HepG2 (cell line): ENCODE results near the gene PTPRH. TPM values are rescaled to one million over a fixed set of nuclear protein-coding genes. Genes with fewer than 3 reads are reported as not detected.
A peak's percentile ranks its signal among the peaks of the same experiment; 100 is the strongest.

ENCODE experiments used
- ATAC-seq: fragments of 200-7000 bp; cut with Tn5 transposase; 3 replicates; pipeline ENCODE4 v1.9.1; 2020; ENCODE audit warnings: mild to moderate bottlenecking, moderate library complexity
- BruUV-seq: library from RNA; stranded (reverse); fragments of 400-500 nt; replicated peaks from 2 replicates; lab custom pipeline; 2021; lab: Mats Ljungman, UMichigan
- CTCF ChIA-PET: fragments of 300-600 bp; formaldehyde crosslinking; extraction: SDS; loops from one replicate; lab custom pipeline; 2021; ENCODE audit warnings: low total read pairs, inconsistent platforms, low intra/inter-chr PET ratio; lab: Yijun Ruan, JAX
- POLR2A ChIA-PET: fragments of 350-600 bp; sonication (Branson Sonifier 250); formaldehyde crosslinking; loops from one replicate; lab custom pipeline; 2020; ENCODE audit warnings: antibody characterized with exemption, inconsistent platforms; lab: Yijun Ruan, JAX
- DNase-seq: peaks from one replicate; pipeline ENCODE4 v3.0.0-alpha.2; 2015; ENCODE audit warnings: low spot score
- FAIRE-seq: peaks from 3 replicates; lab custom pipeline; 2011; peaks lifted over from hg19 to GRCh38; lab: Jason Lieb, UNC
- H2AFZ ChIP-seq: one replicate; pipeline ENCODE4 v1.6.1; 2011; ENCODE audit warnings: low read length, inconsistent platforms
- H3K27ac ChIP-seq: fragments of 300-600 bp; 3 replicates; pipeline ENCODE4 v1.8.0; 2011; ENCODE audit warnings: mixed run types, mild to moderate bottlenecking, mixed read lengths, low read length, inconsistent platforms; ENCODE audit not compliant: insufficient read depth; ENCODE audit errors: extremely low read length
- H3K27me3 ChIP-seq, 2 experiments: fragments of 200-600 bp in 1 of 2; 2 replicates in 1 of 2; 3 replicates in 1 of 2; pipeline versions ENCODE4 v1.6.0 to v1.8.0; 2011; ENCODE audit warnings: low read length in 2 of 2, mild to moderate bottlenecking in 2 of 2, moderate library complexity in 2 of 2, inconsistent platforms in 1 of 2; ENCODE audit not compliant: insufficient read depth in 2 of 2, control insufficient read depth in 1 of 2
- H3K36me3 ChIP-seq, 2 experiments: fragments of 200-600 bp in 1 of 2; replicated peaks in 1 of 2; 2 replicates in 1 of 2; 3 replicates in 1 of 2; pipeline versions ENCODE4 v1.5.1 to v1.8.0; 2011; ENCODE audit warnings: low read length in 2 of 2, inconsistent platforms in 1 of 2; ENCODE audit not compliant: insufficient read depth in 2 of 2, control insufficient read depth in 1 of 2
- H3K4me1 ChIP-seq: 2 replicates; pipeline ENCODE4 v1.5.1; 2012; ENCODE audit warnings: low read length, inconsistent platforms; ENCODE audit not compliant: insufficient read depth
- H3K4me2 ChIP-seq: 2 replicates; pipeline ENCODE4 v1.6.0; 2011; ENCODE audit warnings: low read depth, low read length, inconsistent platforms
- H3K4me3 ChIP-seq, 3 experiments: fragments of 200-600 bp in 1 of 3; sonication (generic), shearing (Covaris generic) in 1 of 3; replicated peaks in 1 of 3; 2 replicates each; pipeline ENCODE4 v1.5.1; 2011 to 2016; ENCODE audit warnings: low read length in 3 of 3, inconsistent platforms in 2 of 3, low read depth in 2 of 3, mild to moderate bottlenecking in 2 of 3, control low read depth in 1 of 3, mixed read lengths in 1 of 3; ENCODE audit not compliant: insufficient read depth in 1 of 3
- H3K79me2 ChIP-seq: one replicate; pipeline ENCODE4 v1.6.1; 2011; ENCODE audit warnings: low read length, inconsistent platforms; ENCODE audit not compliant: insufficient read depth
- H3K9ac ChIP-seq: 2 replicates; pipeline ENCODE4 v1.6.0; 2011; ENCODE audit warnings: mild to moderate bottlenecking, low read depth, low read length, inconsistent platforms; ENCODE audit not compliant: insufficient read depth
- H3K9me3 ChIP-seq: 2 replicates; pipeline ENCODE4 v1.5.1; 2012; ENCODE audit warnings: mild to moderate bottlenecking, low read length
- H4K20me1 ChIP-seq: 2 replicates; pipeline ENCODE4 v1.6.0; 2011; ENCODE audit warnings: inconsistent platforms, mild to moderate bottlenecking, low read length, moderate library complexity; ENCODE audit not compliant: insufficient read depth
- ARNT2 ChIP-seq: sonication (generic); formaldehyde crosslinking; IDR thresholded peaks from 2 replicates; pipeline ENCODE4 v1.8.0; 2022; ENCODE audit warnings: mild to moderate bottlenecking, low read depth, missing genetic modification reagents, moderate library complexity
- BRF2 ChIP-seq: sonication (generic); formaldehyde crosslinking; IDR thresholded peaks from 2 replicates; pipeline ENCODE4 v1.8.1; 2022; ENCODE audit warnings: mild to moderate bottlenecking, missing genetic modification reagents
- ISL2 ChIP-seq: sonication (generic); formaldehyde crosslinking; IDR thresholded peaks from 2 replicates; pipeline ENCODE4 v1.5.0; 2020; ENCODE audit warnings: missing genetic modification reagents
- NBN ChIP-seq: fragments of 450-650 bp; conservative IDR thresholded peaks from 2 replicates; pipeline ENCODE4 v1.6.1; 2017
- RBM22 ChIP-seq: fragments of 200-400 bp; formaldehyde crosslinking; optimal IDR thresholded peaks from 2 replicates; pipeline ENCODE3; 2017; ENCODE audit warnings: mild to moderate bottlenecking, low read length, moderate library complexity
- RNF2 ChIP-seq: fragments of 450-650 bp; conservative IDR thresholded peaks from 2 replicates; pipeline ENCODE4 v1.6.1; 2016; ENCODE audit warnings: low read depth
- SKI ChIP-seq: fragments of 450-650 bp; IDR thresholded peaks from one replicate; pipeline ENCODE4 v1.6.1; 2018; ENCODE audit warnings: mild to moderate bottlenecking; ENCODE audit not compliant: partially characterized antibody
- SRSF1 ChIP-seq: fragments of 200-400 bp; formaldehyde crosslinking; optimal IDR thresholded peaks from 2 replicates; pipeline ENCODE3; 2017; ENCODE audit warnings: mild to moderate bottlenecking, low read depth, low read length, moderate library complexity
- TIGD3 ChIP-seq: sonication (generic); formaldehyde crosslinking; IDR thresholded peaks from 2 replicates; pipeline ENCODE4 v1.5.1; 2020; ENCODE audit warnings: mild to moderate bottlenecking, missing genetic modification reagents, borderline replicate concordance
- TRIM24 ChIP-seq: sonication (generic); formaldehyde crosslinking; IDR thresholded peaks from 2 replicates; pipeline ENCODE4 v1.8.0; 2022; ENCODE audit warnings: mild to moderate bottlenecking, missing genetic modification reagents
- ZFAT ChIP-seq: sonication (generic); formaldehyde crosslinking; conservative IDR thresholded peaks from 2 replicates; pipeline ENCODE4 v1.8.1; 2023; ENCODE audit warnings: missing genetic modification reagents, inconsistent platforms
- ZGPAT ChIP-seq: IDR thresholded peaks from 2 replicates; pipeline ENCODE4 v1.6.1; 2016; ENCODE audit warnings: mild to moderate bottlenecking
- ZNF264 ChIP-seq: sonication (generic); formaldehyde crosslinking; IDR thresholded peaks from 2 replicates; pipeline ENCODE4 v1.4.0; 2020; ENCODE audit warnings: missing genetic modification reagents
- ZNF674 ChIP-seq: sonication (generic); formaldehyde crosslinking; IDR thresholded peaks from 2 replicates; pipeline ENCODE4 v1.5.0; 2020; ENCODE audit warnings: low read depth, mild to moderate bottlenecking, missing genetic modification reagents
- ZNF781 ChIP-seq: sonication (generic); formaldehyde crosslinking; IDR thresholded peaks from 2 replicates; pipeline ENCODE4 v1.5.1; 2020; ENCODE audit warnings: borderline replicate concordance, mild to moderate bottlenecking, missing genetic modification reagents; ENCODE audit errors: not compliant biosample characterization
- ZNF792 ChIP-seq: IDR thresholded peaks from 2 replicates; pipeline ENCODE4 v1.6.1; 2016
- WGBS: methylation state at CpG from one replicate; pipeline ENCODE4 v1.1.6; 2017; ENCODE audit warnings: low lambda C conversion rate; 5-methylcytosine and 5-hydroxymethylcytosine counted together
- in situ Hi-C: cut with HindIII; loops from 2 replicates; pipeline ENCODE4 v1.10.0; 2017; ENCODE audit warnings: low pct_unique_long_range_greater_than_20kb; ENCODE audit not compliant: extremely low pct_ligation_motif_present
- intact Hi-C: fragments of 100-400 bp; cut with micrococcal nuclease; formaldehyde crosslinking; loops from one replicate; pipeline ENCODE4 v1.10.0; 2022; ENCODE audit not compliant: unreplicated experiment
- polyA plus RNA-seq, 8 experiments: library from polyadenylated mRNA; depleted of rRNA in 3 of 8; stranded (reverse) in 7 of 8; unstranded in 1 of 8; fragments of >200 nt; fragmentation: Illumina TruSeq in 4 of 8; extraction: Trizol in 4 of 8; gene quantifications; 2 replicates each; pipeline versions ENCODE4 v1.2.1 to v1.2.3, GENCODE V29; 2011 to 2016; ENCODE audit warnings: low read depth in 4 of 8, missing spikeins in 1 of 8, mixed read lengths in 1 of 8; ENCODE audit not compliant: insufficient read depth in 1 of 8
- total RNA-seq, 5 experiments: library from RNA; depleted of rRNA; stranded (reverse); fragments of >200 nt; fragmentation: Illumina TruSeq; extraction: Trizol; gene quantifications; 2 replicates each; pipeline ENCODE4 v1.2.3, GENCODE V29; 2016; ENCODE audit warnings: low read depth in 1 of 5

Gene PTPRH
- total and polyA plus RNA-seq, 2 of the 13 experiments (the other 11 are each of a cell fraction or from before 2014, with no cell fraction given): 14.7 to 125 TPM

GRCh38 chr19:55256562-55257460, 47.5 kb upstream of the PTPRH start:
- CTCF ChIA-PET: no interaction called here
- Histone ChIP-seq H3K27ac (peak overlapping the region; percentile 68), H3K4me1 (peaks cover 48% of the 10 kb centered on the region), H3K27me3 (no peaks in the 10 kb centered on the region; a peak in 1 of 5 replicates), H3K4me2 (peak overlapping the region; percentile 99), H3K36me3 (peaks cover 1 to 19% of the 10 kb centered on the region in 2 experiments; a peak in 3 of 5 replicates), H4K20me1 (peaks cover 40% of the 10 kb centered on the region), H3K9ac (peak overlapping the region; percentile 97), H3K79me2 (peaks cover 62% of the 10 kb centered on the region), H3K9me3 (no peaks in the 10 kb centered on the region), H3K4me3 (peak overlapping the region; percentile 88 to 95 (median 94)), H2AFZ (no peak overlapping the region)
- in situ Hi-C loops (loop anchor here (5.0 kb wide), 1 partner anchor 35 kb away; no protein-coding TSS in a partner anchor), intact Hi-C loops (no loop called here)
- WGBS: 6% methylated on average over 22 of the region's 22 CpGs
- ATAC-seq (peak; percentile 18), FAIRE-seq (peak; percentile 85), DNase-seq (peak; percentile 74)
- TSS peak; percentile 49 for BruUV-seq
- POLR2A ChIA-PET: interaction anchor here (0.9 to 6.2 kb wide), 19 partner anchors 16 to 398 kb away, joined by 3 to 95 read pairs (median 5); partner anchors contain the start of genes HSPBP1, KMT5C, PPP1R12C and PTPRH
- no peak for TF ChIP-seq NBN
- TF ChIP-seq ZFAT (CRISPR knock-in tag): no peak
- TF ChIP-seq BRF2 (CRISPR knock-in tag): no peak
- TF ChIP-seq ARNT2 (CRISPR knock-in tag): no peak
- no peak; the same call in 1 of the 2 replicates for TF ChIP-seq ZNF792 (CRISPR knock-in tag)
- TF ChIP-seq ZNF264 (CRISPR knock-in tag): peak; percentile 41; the same call in 1 of the 2 replicates
- TF ChIP-seq ZNF781: no peak
- peak; percentile 55; the same call in 1 of the 2 replicates for TF ChIP-seq ZGPAT
- no peak for TF ChIP-seq SRSF1
- no peak for TF ChIP-seq TRIM24 (CRISPR knock-in tag)
- TF ChIP-seq RNF2: no peak
- no peak for TF ChIP-seq RBM22
- TF ChIP-seq ZNF674: no peak
- TF ChIP-seq SKI: peak; percentile 15
- TF ChIP-seq ISL2 (CRISPR knock-in tag): peak; percentile 30; the same call in 1 of the 2 replicates
- TF ChIP-seq TIGD3 (CRISPR knock-in tag): no peak
